AG09309 (cell line): Measurements from ENCODE around the gene PCED1B.
"Not testable (repeated sequence)": the region's sequence is repeated elsewhere in the genome, so short reads cannot be mapped to it uniquely, and the experiment has no call there.

ENCODE experiments used
- DNase-seq: peaks from one replicate; pipeline ENCODE4 v3.0.0-alpha.2; 2010; ENCODE audit warnings: low read depth
- H3K4me3 ChIP-seq: 2 replicates; pipeline ENCODE4 v1.5.1; 2011; ENCODE audit warnings: mild to moderate bottlenecking, low read depth, low read length, moderate library complexity; ENCODE audit not compliant: control insufficient read depth
- CTCF ChIP-seq: IDR thresholded peaks from 2 replicates; pipeline ENCODE4 v1.5.1; 2011; ENCODE audit warnings: mild to moderate bottlenecking, low read depth, low read length, inconsistent platforms; ENCODE audit not compliant: insufficient read depth, control insufficient read depth; ENCODE audit errors: missing control alignments

Gene PCED1B

GRCh38 chr12:47035484-47035883 is 43.9 kb upstream of the PCED1B start:
- DNase-seq = peak; percentile 17
- no peak for TF ChIP-seq CTCF
- H3K4me3 ChIP-seq = no peak overlapping the region

GRCh38 chr12:47038270-47038748 is 41.1 kb upstream of the PCED1B start:
- no peak for TF ChIP-seq CTCF
- H3K4me3 ChIP-seq = no peak overlapping the region
- DNase-seq = no peak

GRCh38 chr12:47039079-47039478 is 40.3 kb upstream of the PCED1B start:
- no peak for TF ChIP-seq CTCF
- DNase-seq = no peak
- H3K4me3 ChIP-seq = no peak overlapping the region

GRCh38 chr12:47039756-47040155 is 39.7 kb upstream of the PCED1B start:
- no peak for TF ChIP-seq CTCF
- DNase-seq = no peak
- H3K4me3 ChIP-seq = no peak overlapping the region

- no peak overlapping the region for H3K4me3 ChIP-seq
- no peak for DNase-seq
- TF ChIP-seq CTCF = no peak
These were observed 38.1 kb upstream of the PCED1B start for GRCh38 chr12:47041327-47041726.

GRCh38 chr12:47048541-47048940 is 30.9 kb upstream of the PCED1B start:
- no peak for TF ChIP-seq CTCF
- no peak overlapping the region for H3K4me3 ChIP-seq
- no peak for DNase-seq

GRCh38 chr12:47051291-47051690 is 28.1 kb upstream of the PCED1B start:
- not testable (repeated sequence) for H3K4me3 ChIP-seq, DNase-seq
